Measurements from ENCODE around the gene PRELID1.

- TF ChIP-seq HDGF (IDR thresholded peaks at IDR 0.05; ENCODE audit: borderline replicate concordance) (no peak), FOXM1 (IDR thresholded peaks at IDR 0.05; ENCODE audit: borderline replicate concordance) (no peak), ZNF384 (IDR thresholded peaks at IDR 0.05) (no peak), NFRKB (IDR thresholded peaks at IDR 0.05) (no peak), LEF1 (IDR thresholded peaks at IDR 0.05; ENCODE audit: borderline replicate concordance) (no peak), SP1 (IDR thresholded peaks at IDR 0.05) (no peak)
These were observed 46.2 kb downstream of the PRELID1 start for GRCh38 chr5:177349762-177350161.
